HepG2 (cell line): ENCODE results near the gene SERPINF2. TPM values are rescaled to one million over a fixed set of nuclear protein-coding genes. Genes with fewer than 3 reads are reported as not detected.

ENCODE experiments used
- ATF7-NPFF ChIP-seq: sonication (generic); formaldehyde crosslinking; IDR thresholded peaks from 2 replicates; pipeline ENCODE4 v1.8.1; 2023; ENCODE audit warnings: mild to moderate bottlenecking, low read depth, missing genetic modification reagents, moderate library complexity
- BATF2 ChIP-seq: sonication (generic); formaldehyde crosslinking; IDR thresholded peaks from 2 replicates; pipeline ENCODE4 v1.8.0; 2022; ENCODE audit warnings: mild to moderate bottlenecking, missing genetic modification reagents, moderate library complexity
- CCDC6 ChIP-seq: sonication (generic); formaldehyde crosslinking; IDR thresholded peaks from 2 replicates; pipeline ENCODE4 v1.8.1; 2022; ENCODE audit warnings: mild to moderate bottlenecking, missing genetic modification reagents, moderate library complexity
- FOXA1 ChIP-seq, 2 experiments: fragments of 450-650 bp in 1 of 2; sonication (generic) in 1 of 2; formaldehyde crosslinking in 1 of 2; IDR thresholded peaks; 2 replicates each; pipeline versions ENCODE4 v1.4.0 to v1.6.1; 2016 to 2020; ENCODE audit warnings: missing genetic modification reagents in 1 of 2
- HMGXB3 ChIP-seq: sonication (generic); formaldehyde crosslinking; IDR thresholded peaks from 2 replicates; pipeline ENCODE4 v1.4.0; 2020; ENCODE audit warnings: missing genetic modification reagents, borderline replicate concordance
- MED13 ChIP-seq: sonication (generic); formaldehyde crosslinking; IDR thresholded peaks from 2 replicates; pipeline ENCODE4 v1.5.0; 2020; ENCODE audit warnings: missing genetic modification reagents
- NCOA1 ChIP-seq: sonication (generic); formaldehyde crosslinking; IDR thresholded peaks from 2 replicates; pipeline ENCODE4 v1.9.0; 2021; ENCODE audit warnings: missing genetic modification reagents
- PHB2 ChIP-seq: fragments of 450-650 bp; IDR thresholded peaks from 2 replicates; pipeline ENCODE4 v1.6.1; 2018; ENCODE audit not compliant: partially characterized antibody
- POLR2A ChIP-seq, 2 experiments: IDR thresholded peaks; 2 replicates each; pipeline ENCODE4 v1.6.1; 2011; ENCODE audit warnings: low read depth in 2 of 2, low read length in 2 of 2, mild to moderate bottlenecking in 1 of 2, moderate library complexity in 1 of 2; ENCODE audit not compliant: insufficient read depth in 1 of 2
- PRDM15 ChIP-seq: sonication (generic); formaldehyde crosslinking; IDR thresholded peaks from 2 replicates; pipeline ENCODE4 v1.4.0; 2020; ENCODE audit warnings: missing genetic modification reagents
- SAFB2 ChIP-seq: sonication (generic); formaldehyde crosslinking; IDR thresholded peaks from 2 replicates; pipeline ENCODE4 v1.5.1; 2020; ENCODE audit warnings: missing genetic modification reagents, low read depth, mild to moderate bottlenecking, borderline replicate concordance
- TEAD2 ChIP-seq: sonication (generic); formaldehyde crosslinking; IDR thresholded peaks from 2 replicates; pipeline ENCODE4 v1.9.0; 2021; ENCODE audit warnings: missing genetic modification reagents
- TIGD3 ChIP-seq: sonication (generic); formaldehyde crosslinking; IDR thresholded peaks from 2 replicates; pipeline ENCODE4 v1.5.1; 2020; ENCODE audit warnings: mild to moderate bottlenecking, missing genetic modification reagents, borderline replicate concordance
- ZNF317 ChIP-seq: sonication (generic); formaldehyde crosslinking; IDR thresholded peaks from 2 replicates; pipeline ENCODE4 v1.5.0; 2020; ENCODE audit warnings: mild to moderate bottlenecking, missing genetic modification reagents
- ZNF580 ChIP-seq: IDR thresholded peaks from 2 replicates; pipeline ENCODE4 v1.6.1; 2016; ENCODE audit warnings: low read depth, borderline replicate concordance
- ZNF766 ChIP-seq: sonication (generic); formaldehyde crosslinking; IDR thresholded peaks from 2 replicates; pipeline ENCODE4 v1.5.0; 2020; ENCODE audit warnings: missing genetic modification reagents, borderline replicate concordance
- ZNF790 ChIP-seq: sonication (generic); formaldehyde crosslinking; IDR thresholded peaks from 2 replicates; pipeline ENCODE4 v1.8.0; 2022; ENCODE audit warnings: missing genetic modification reagents, mild to moderate bottlenecking, borderline replicate concordance
- ZNF816 ChIP-seq: sonication (generic); formaldehyde crosslinking; IDR thresholded peaks from 2 replicates; pipeline ENCODE4 v1.8.0; 2022; ENCODE audit warnings: missing genetic modification reagents, mild to moderate bottlenecking, borderline replicate concordance
- ZNF883 ChIP-seq: sonication (generic); formaldehyde crosslinking; IDR thresholded peaks from 2 replicates; pipeline ENCODE4 v1.5.1; 2020; ENCODE audit warnings: mild to moderate bottlenecking, missing genetic modification reagents; ENCODE audit errors: not compliant biosample characterization
- polyA plus RNA-seq, 8 experiments: library from polyadenylated mRNA; depleted of rRNA in 3 of 8; stranded (reverse) in 7 of 8; unstranded in 1 of 8; fragments of >200 nt; fragmentation: Illumina TruSeq in 4 of 8; extraction: Trizol in 4 of 8; gene quantifications; 2 replicates each; pipeline versions ENCODE4 v1.2.1 to v1.2.3, GENCODE V29; 2011 to 2016; ENCODE audit warnings: low read depth in 4 of 8, missing spikeins in 1 of 8, mixed read lengths in 1 of 8; ENCODE audit not compliant: insufficient read depth in 1 of 8
- total RNA-seq, 5 experiments: library from RNA; depleted of rRNA; stranded (reverse); fragments of >200 nt; fragmentation: Illumina TruSeq; extraction: Trizol; gene quantifications; 2 replicates each; pipeline ENCODE4 v1.2.3, GENCODE V29; 2016; ENCODE audit warnings: low read depth in 1 of 5

SERPINF2 gene
- total and polyA plus RNA-seq, 2 of the 13 experiments (the other 11 are each of a cell fraction or from before 2014, with no cell fraction given) = 309 to 548 TPM

GRCh38 chr17:1716912-1717695 is 25.6 kb upstream of the SERPINF2 start (continued):
- TF ChIP-seq HMGXB3 (CRISPR knock-in tag) = peak; percentile 98
- no peak for TF ChIP-seq ZNF816 (CRISPR knock-in tag)
- no peak for TF ChIP-seq TEAD2 (CRISPR knock-in tag)
- TF ChIP-seq ATF7-NPFF (CRISPR knock-in tag) = no peak
- TF ChIP-seq NCOA1 (CRISPR knock-in tag) = no peak
- TF ChIP-seq SAFB2 = no peak
- TF ChIP-seq MED13 (CRISPR knock-in tag) = no peak
- TF ChIP-seq PHB2 = no peak
- no peak for TF ChIP-seq ZNF317 (CRISPR knock-in tag)
- no peak for TF ChIP-seq ZNF883 (CRISPR knock-in tag)
- TF ChIP-seq ZNF766 (CRISPR knock-in tag) = no peak
- TF ChIP-seq PRDM15 (CRISPR knock-in tag) = no peak
- 0 out of 2 replicates have a peak, but pooled peaks have one; percentile 15 for TF ChIP-seq ZNF580
- TF ChIP-seq BATF2 (CRISPR knock-in tag) = no peak
- no peak for TF ChIP-seq CCDC6 (CRISPR knock-in tag)
- TF ChIP-seq TIGD3 (CRISPR knock-in tag) = no peak
- no peak for TF ChIP-seq FOXA1 (IDR thresholded peaks at IDR 0.05)
- TF ChIP-seq FOXA1 (CRISPR knock-in tag; IDR thresholded peaks at IDR 0.05) = no peak; the same call in 1 of the 2 replicates
- peak; percentile 61 to 89 for TF ChIP-seq POLR2A (IDR thresholded peaks at IDR 0.05; ENCODE audit: insufficient read depth in 1 of 2, low read depth in 2 of 2, low read length in 2 of 2)
- TF ChIP-seq ZNF790 (CRISPR knock-in tag) = no peak; the same call in 1 of the 2 replicates
